Lower lobe of right lung (tissue), 2 donors: Measurements from ENCODE around the gene AUTS2. TPM values are rescaled to one million over a fixed set of nuclear protein-coding genes. Genes with fewer than 3 reads are reported as not detected.

Source experiments
- ATAC-seq, 2 donors: fragments of 200-7000 bp; cut with Tn5 transposase; one replicate each; pipeline ENCODE4 v1.9.1; 2020 to 2022; ENCODE audit warnings: mild to moderate bottlenecking in 2 of 2, moderate library complexity in 2 of 2
- DNase-seq: peaks from one replicate; pipeline ENCODE4 v3.0.0-alpha.2; 2020
- H3K27ac ChIP-seq: fragments of 200-600 bp; one replicate; pipeline ENCODE4 v1.8.0; 2022
- H3K27me3 ChIP-seq: fragments of 200-600 bp; one replicate; pipeline ENCODE4 v1.8.0; 2022; ENCODE audit warnings: low read depth
- H3K36me3 ChIP-seq: fragments of 200-600 bp; one replicate; pipeline ENCODE4 v1.8.0; 2022; ENCODE audit warnings: mild to moderate bottlenecking
- H3K4me1 ChIP-seq: fragments of 200-600 bp; one replicate; pipeline ENCODE4 v1.8.0; 2022
- H3K4me3 ChIP-seq: fragments of 200-600 bp; one replicate; pipeline ENCODE4 v1.8.0; 2022; ENCODE audit warnings: mild to moderate bottlenecking
- H3K9me3 ChIP-seq: fragments of 200-600 bp; one replicate; pipeline ENCODE4 v1.8.0; 2022
- intact Hi-C: fragments of 100-400 bp; cut with DNase I; formaldehyde crosslinking; loops from one replicate; pipeline ENCODE4 v1.11.0; 2022
- total RNA-seq: library from RNA; stranded (reverse); fragmentation: NEBNext Ultra II Directional; extraction: Animal tissue kit (Norgen Biotek cat#: 25700); gene quantifications from one replicate; pipeline ENCODE4 v1.2.1, GENCODE V29; 2021
- TF ChIP-seq, protein P1 (sequence below): fragments of 200-600 bp; IDR thresholded peaks from one replicate; pipeline ENCODE4 v1.8.0; 2022; ENCODE audit warnings: antibody characterized with exemption, mild to moderate bottlenecking
- donor health status: DM: no; HTN: yes; CAD: no; lungs with severe emphysema.

Gene AUTS2
- total RNA-seq, 1 donor from 2014 or later, result 45.7 TPM

- Histone ChIP-seq H3K4me3 (no peak overlapping the region), H3K36me3 (peaks cover 25% of the 10 kb centered on the region), H3K27ac (no peak overlapping the region), H3K27me3 (no peaks in the 10 kb centered on the region), H3K9me3 (no peaks in the 10 kb centered on the region), H3K4me1 (no peaks in the 10 kb centered on the region)
- TF ChIP-seq, protein P1, sequence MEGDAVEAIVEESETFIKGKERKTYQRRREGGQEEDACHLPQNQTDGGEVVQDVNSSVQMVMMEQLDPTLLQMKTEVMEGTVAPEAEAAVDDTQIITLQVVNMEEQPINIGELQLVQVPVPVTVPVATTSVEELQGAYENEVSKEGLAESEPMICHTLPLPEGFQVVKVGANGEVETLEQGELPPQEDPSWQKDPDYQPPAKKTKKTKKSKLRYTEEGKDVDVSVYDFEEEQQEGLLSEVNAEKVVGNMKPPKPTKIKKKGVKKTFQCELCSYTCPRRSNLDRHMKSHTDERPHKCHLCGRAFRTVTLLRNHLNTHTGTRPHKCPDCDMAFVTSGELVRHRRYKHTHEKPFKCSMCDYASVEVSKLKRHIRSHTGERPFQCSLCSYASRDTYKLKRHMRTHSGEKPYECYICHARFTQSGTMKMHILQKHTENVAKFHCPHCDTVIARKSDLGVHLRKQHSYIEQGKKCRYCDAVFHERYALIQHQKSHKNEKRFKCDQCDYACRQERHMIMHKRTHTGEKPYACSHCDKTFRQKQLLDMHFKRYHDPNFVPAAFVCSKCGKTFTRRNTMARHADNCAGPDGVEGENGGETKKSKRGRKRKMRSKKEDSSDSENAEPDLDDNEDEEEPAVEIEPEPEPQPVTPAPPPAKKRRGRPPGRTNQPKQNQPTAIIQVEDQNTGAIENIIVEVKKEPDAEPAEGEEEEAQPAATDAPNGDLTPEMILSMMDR, result no peak
- DNase-seq, result no peak
- ATAC-seq, result no peak
- intact Hi-C loops, result no loop called here
These were observed 1167.4 kb downstream of the AUTS2 start for GRCh38 chr7:70765651-70766050.

DNA sequence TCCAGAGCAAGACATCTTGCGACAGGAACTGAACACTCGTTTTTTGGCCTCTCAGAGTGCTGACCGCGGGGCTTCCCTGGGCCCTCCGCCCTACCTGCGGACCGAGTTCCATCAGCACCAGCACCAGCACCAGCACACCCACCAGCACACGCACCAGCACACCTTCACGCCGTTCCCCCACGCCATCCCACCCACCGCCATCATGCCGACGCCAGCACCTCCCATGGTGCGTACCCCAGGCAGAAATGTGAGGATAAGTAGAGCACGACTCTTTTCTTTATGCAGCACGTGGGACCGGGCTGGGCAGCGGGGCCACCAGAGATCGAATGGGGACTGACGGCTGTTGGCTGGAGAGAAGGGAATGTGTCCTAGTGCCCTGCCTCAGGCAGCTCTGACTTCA is 1167.8 kb downstream of the AUTS2 start:
- H3K4me1 ChIP-seq, result no peaks in the 10 kb centered on the region
- TF ChIP-seq, protein P1, result no peak
- no peak for ATAC-seq
- H3K4me3 ChIP-seq, result no peak overlapping the region
- peaks cover 25% of the 10 kb centered on the region for H3K36me3 ChIP-seq
- intact Hi-C loops, result no loop called here
- no peaks in the 10 kb centered on the region for H3K9me3 ChIP-seq
- H3K27me3 ChIP-seq, result no peaks in the 10 kb centered on the region
- no peak for DNase-seq
- no peak overlapping the region for H3K27ac ChIP-seq

GRCh38 chr7:70766694-70767093 is 1168.4 kb downstream of the AUTS2 start:
- no peaks in the 10 kb centered on the region for H3K4me1 ChIP-seq
- H3K27ac ChIP-seq, result no peak overlapping the region
- ATAC-seq (no peak), DNase-seq (no peak)
- intact Hi-C loops, result no loop called here
- no peak overlapping the region for H3K4me3 ChIP-seq
- no peaks in the 10 kb centered on the region for H3K27me3 ChIP-seq
- TF ChIP-seq, protein P1, result no peak
- H3K9me3 ChIP-seq, result no peaks in the 10 kb centered on the region
- peaks cover 31% of the 10 kb centered on the region for H3K36me3 ChIP-seq

DNA sequence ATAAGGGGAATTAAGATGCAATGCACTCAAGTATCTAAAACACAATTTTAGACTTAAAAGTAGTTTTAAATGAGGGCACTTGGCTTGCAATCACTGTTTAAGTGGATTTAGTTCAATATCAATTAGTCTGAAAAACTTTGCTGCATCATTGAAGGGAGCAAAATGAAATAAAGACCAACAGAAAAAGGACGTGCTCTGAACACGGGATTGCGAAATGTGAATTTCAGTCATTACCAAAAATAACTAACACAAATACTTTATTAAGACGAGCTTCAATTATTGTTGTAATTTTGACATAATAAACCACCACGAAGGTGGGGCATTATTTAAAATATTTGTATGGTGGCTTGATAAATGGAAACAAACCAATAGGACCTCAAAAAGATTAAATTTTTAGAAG is 1171.9 kb downstream of the AUTS2 start:
- no peak for ATAC-seq

DNA sequence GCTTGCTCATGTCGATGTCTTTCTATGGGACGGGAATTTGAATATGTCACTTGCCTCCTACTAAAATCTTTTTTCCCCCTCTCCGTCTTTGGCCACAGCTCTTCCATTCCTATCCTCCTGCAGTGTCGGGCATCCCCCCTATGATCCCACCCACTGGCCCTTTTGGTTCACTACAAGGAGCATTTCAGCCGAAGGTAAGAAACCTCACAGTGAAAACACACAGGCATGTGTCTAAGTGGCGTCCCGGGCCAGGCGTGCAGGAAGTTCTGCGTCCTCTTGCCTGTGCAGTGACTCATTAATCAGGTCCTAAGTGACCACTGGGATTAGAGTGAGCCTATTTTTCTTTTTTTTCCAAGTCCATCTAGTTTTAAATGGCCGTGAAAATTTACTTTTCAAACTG is 1173.2 kb downstream of the AUTS2 start:
- peaks cover 40% of the 10 kb centered on the region for H3K36me3 ChIP-seq
- DNase-seq (no peak), ATAC-seq (no peak)
- no peaks in the 10 kb centered on the region for H3K27me3 ChIP-seq
- H3K4me3 ChIP-seq, result no peak overlapping the region
- intact Hi-C loops, result no loop called here
- TF ChIP-seq, protein P1, result no peak
- H3K27ac ChIP-seq, result no peak overlapping the region
- no peaks in the 10 kb centered on the region for H3K9me3 ChIP-seq
- no peaks in the 10 kb centered on the region for H3K4me1 ChIP-seq

More for the DNA sequence above, 1171.9 kb downstream of the AUTS2 start:
- H3K27me3 ChIP-seq, result no peaks in the 10 kb centered on the region
- H3K4me3 ChIP-seq, result no peak overlapping the region
- H3K9me3 ChIP-seq, result no peaks in the 10 kb centered on the region
- no peaks in the 10 kb centered on the region for H3K4me1 ChIP-seq
- TF ChIP-seq, protein P1, result no peak
- H3K27ac ChIP-seq, result no peak overlapping the region
- intact Hi-C loops, result no loop called here
- DNase-seq, result no peak
- peaks cover 53% of the 10 kb centered on the region for H3K36me3 ChIP-seq

DNA sequence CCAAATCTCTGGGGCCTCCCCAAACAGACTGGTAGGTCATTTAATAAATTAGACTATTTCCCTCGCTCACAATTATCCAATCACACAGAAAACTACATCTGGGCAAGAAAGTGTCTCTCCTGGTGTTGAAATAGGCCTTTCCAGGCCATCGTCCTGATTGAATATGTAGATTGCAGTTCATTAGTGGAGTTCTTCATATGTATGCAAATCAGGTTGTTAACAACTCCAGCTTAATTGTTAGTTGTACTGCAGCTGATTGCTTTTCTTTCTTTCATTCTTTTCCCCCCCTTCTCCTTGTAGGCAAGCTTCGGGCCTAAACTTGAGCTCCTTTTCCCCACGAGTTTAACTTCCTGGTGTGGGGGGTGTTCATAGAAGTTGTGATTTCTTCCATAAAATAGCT is 1174.6 kb downstream of the AUTS2 start:
- DNase-seq (no peak), ATAC-seq (no peak)
- Histone ChIP-seq H3K4me1 (no peaks in the 10 kb centered on the region), H3K36me3 (peaks cover 45% of the 10 kb centered on the region), H3K27ac (no peak overlapping the region), H3K27me3 (no peaks in the 10 kb centered on the region), H3K4me3 (no peak overlapping the region), H3K9me3 (no peaks in the 10 kb centered on the region)
- intact Hi-C loops, result no loop called here
- TF ChIP-seq, protein P1, result no peak
